ENCODE results near the gene ELOVL5.

ELOVL5 gene

GRCh38 chr6:53240761-53241160 is 108.0 kb downstream of the ELOVL5 start:
- TF ChIP-seq CTCF (IDR thresholded peaks at IDR 0.05; ENCODE audit: insufficient read depth, low read length, poor library complexity, severe bottlenecking) (no peak), EZH2phosphoT487 (conservative IDR thresholded peaks at IDR 0.05; ENCODE audit: low read length) (no peak)
- no peaks in the 10 kb centered on the region for H4K20me1 ChIP-seq (ENCODE audit: low read depth, low read length)
- no peaks in the 10 kb centered on the region for H3K9me2 ChIP-seq (replicated peaks; ENCODE audit: insufficient read depth, low read length)
- H3K27me3 ChIP-seq (ENCODE audit: low read length): no peaks in the 10 kb centered on the region
- H3F3A ChIP-seq (ENCODE audit: insufficient read depth): 0 out of 2 replicates have a peak, but pooled peaks cover 3% of the 10 kb centered on the region
- no peaks in the 10 kb centered on the region for H3K9me3 ChIP-seq (ENCODE audit: insufficient read depth, low read length)
- no peak overlapping the region for H3K4me2 ChIP-seq (ENCODE audit: low read depth, low read length, poor library complexity, severe bottlenecking)
- no peak overlapping the region for H3K9ac ChIP-seq (ENCODE audit: low read length)
- no peak overlapping the region for H3K27ac ChIP-seq (ENCODE audit: low read depth, low read length)
- H3K79me2 ChIP-seq (ENCODE audit: insufficient read depth, low read length): no peaks in the 10 kb centered on the region
- H3K36me3 ChIP-seq (ENCODE audit: low read length): no peaks in the 10 kb centered on the region
- no peak overlapping the region for H2AFZ ChIP-seq (ENCODE audit: low read depth, low read length, severe bottlenecking)
- no peak overlapping the region for H3K4me3 ChIP-seq (ENCODE audit: insufficient read depth, low read length, poor library complexity, severe bottlenecking)

DNA sequence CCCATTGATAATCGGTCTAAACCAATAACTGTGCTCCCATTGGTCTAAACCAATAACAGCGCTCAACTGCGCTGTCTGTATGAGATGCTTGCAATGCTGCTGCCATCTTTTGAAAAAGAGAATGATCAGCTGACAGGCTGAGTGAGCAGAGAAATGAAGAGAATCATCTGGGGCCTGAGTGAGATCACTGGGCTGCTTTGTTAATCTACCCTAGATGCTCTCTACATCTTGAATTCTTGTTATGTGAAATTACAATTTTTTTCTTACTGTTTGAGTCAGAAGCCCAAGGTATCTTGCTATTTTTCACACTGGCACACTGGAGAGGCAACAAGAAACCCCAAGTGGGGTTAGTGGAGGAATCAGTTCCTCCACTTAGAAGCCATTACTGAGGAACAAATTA is 108.6 kb downstream of the ELOVL5 start:
- H3K4me2 ChIP-seq (ENCODE audit: low read depth, low read length, poor library complexity, severe bottlenecking): no peak overlapping the region
- no peaks in the 10 kb centered on the region for H4K20me1 ChIP-seq (ENCODE audit: low read depth, low read length)
- H3K9ac ChIP-seq (ENCODE audit: low read length): no peak overlapping the region
- no peaks in the 10 kb centered on the region for H3K36me3 ChIP-seq (ENCODE audit: low read length)
- H3F3A ChIP-seq (ENCODE audit: insufficient read depth): no peaks in the 10 kb centered on the region
- no peaks in the 10 kb centered on the region for H3K27me3 ChIP-seq (ENCODE audit: low read length)
- no peak overlapping the region for H3K4me3 ChIP-seq (ENCODE audit: insufficient read depth, low read length, poor library complexity, severe bottlenecking)
- no peak overlapping the region for H3K27ac ChIP-seq (ENCODE audit: low read depth, low read length)
- no peaks in the 10 kb centered on the region for H3K9me2 ChIP-seq (replicated peaks; ENCODE audit: insufficient read depth, low read length)
- TF ChIP-seq EZH2phosphoT487 (conservative IDR thresholded peaks at IDR 0.05; ENCODE audit: low read length): no peak
- no peak for TF ChIP-seq CTCF (IDR thresholded peaks at IDR 0.05; ENCODE audit: insufficient read depth, low read length, poor library complexity, severe bottlenecking)
- H3K9me3 ChIP-seq (ENCODE audit: insufficient read depth, low read length): no peaks in the 10 kb centered on the region
- H3K79me2 ChIP-seq (ENCODE audit: insufficient read depth, low read length): no peaks in the 10 kb centered on the region
- H2AFZ ChIP-seq (ENCODE audit: low read depth, low read length, severe bottlenecking): no peak overlapping the region

- H3K4me2 ChIP-seq (ENCODE audit: low read depth, low read length, poor library complexity, severe bottlenecking): no peak overlapping the region
- H3F3A ChIP-seq (ENCODE audit: insufficient read depth): no peaks in the 10 kb centered on the region
- H4K20me1 ChIP-seq (ENCODE audit: low read depth, low read length): no peaks in the 10 kb centered on the region
- H3K27ac ChIP-seq (ENCODE audit: low read depth, low read length): no peak overlapping the region
- H2AFZ ChIP-seq (ENCODE audit: low read depth, low read length, severe bottlenecking): no peak overlapping the region
- no peaks in the 10 kb centered on the region for H3K27me3 ChIP-seq (ENCODE audit: low read length)
- H3K36me3 ChIP-seq (ENCODE audit: low read length): no peaks in the 10 kb centered on the region
- H3K79me2 ChIP-seq (ENCODE audit: insufficient read depth, low read length): no peaks in the 10 kb centered on the region
- no peak overlapping the region for H3K4me3 ChIP-seq (ENCODE audit: insufficient read depth, low read length, poor library complexity, severe bottlenecking)
- no peak overlapping the region for H3K9ac ChIP-seq (ENCODE audit: low read length)
- no peaks in the 10 kb centered on the region for H3K9me2 ChIP-seq (replicated peaks; ENCODE audit: insufficient read depth, low read length)
- TF ChIP-seq CTCF (IDR thresholded peaks at IDR 0.05; ENCODE audit: insufficient read depth, low read length, poor library complexity, severe bottlenecking): no peak
- H3K9me3 ChIP-seq (ENCODE audit: insufficient read depth, low read length): no peaks in the 10 kb centered on the region
Measured at GRCh38 chr6:53239526-53239925, 109.2 kb downstream of the ELOVL5 start.

DNA sequence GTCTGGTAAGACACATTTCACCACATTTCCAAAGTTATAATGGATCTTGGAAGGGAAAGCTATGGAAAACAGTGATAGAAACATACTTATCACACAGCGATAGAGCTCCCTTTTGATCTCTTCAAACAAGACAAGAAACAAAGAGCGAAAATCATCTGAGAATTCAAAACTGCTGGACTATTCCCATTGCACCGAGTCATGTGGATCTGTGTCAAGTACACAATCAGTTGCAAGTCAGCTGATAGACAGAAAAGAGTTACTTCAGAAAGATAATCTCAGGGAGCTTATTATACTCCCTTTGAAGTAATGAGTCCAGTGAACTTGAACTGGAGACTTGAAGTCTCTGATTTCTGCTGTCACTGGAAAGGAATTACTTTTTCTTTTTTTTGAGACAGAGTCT is 110.4 kb downstream of the ELOVL5 start:
- Histone ChIP-seq H2AFZ (ENCODE audit: low read depth, low read length, severe bottlenecking) (no peak overlapping the region), H3F3A (ENCODE audit: insufficient read depth) (no peaks in the 10 kb centered on the region), H3K27ac (ENCODE audit: low read depth, low read length) (no peak overlapping the region), H3K9ac (ENCODE audit: low read length) (no peak overlapping the region), H4K20me1 (ENCODE audit: low read depth, low read length) (no peaks in the 10 kb centered on the region), H3K27me3 (ENCODE audit: low read length) (no peaks in the 10 kb centered on the region), H3K36me3 (ENCODE audit: low read length) (no peaks in the 10 kb centered on the region), H3K9me2 (replicated peaks; ENCODE audit: insufficient read depth, low read length) (no peaks in the 10 kb centered on the region), H3K9me3 (ENCODE audit: insufficient read depth, low read length) (no peaks in the 10 kb centered on the region), H3K4me3 (ENCODE audit: insufficient read depth, low read length, poor library complexity, severe bottlenecking) (no peak overlapping the region), H3K79me2 (ENCODE audit: insufficient read depth, low read length) (no peaks in the 10 kb centered on the region), H3K4me2 (ENCODE audit: low read depth, low read length, poor library complexity, severe bottlenecking) (no peak overlapping the region)
- TF ChIP-seq CTCF (IDR thresholded peaks at IDR 0.05; ENCODE audit: insufficient read depth, low read length, poor library complexity, severe bottlenecking) (no peak), EZH2phosphoT487 (conservative IDR thresholded peaks at IDR 0.05; ENCODE audit: low read length) (no peak)

Measured in SU-DHL-6 (cell line).